Colonic mucosa (tissue), 4 donors: Measurements from ENCODE around the gene CLPTM1L. TPM values are rescaled to one million over a fixed set of nuclear protein-coding genes. Genes with fewer than 3 reads are reported as not detected.
"Not testable (repeated sequence)": the region's sequence is repeated elsewhere in the genome, so short reads cannot be mapped to it uniquely, and the experiment has no call there.

Source experiments
- DNase-seq: peaks from one replicate; pipeline ENCODE4 v3.0.0-alpha.2; 2020
- H3K27ac ChIP-seq: fragments of 200-600 bp; one replicate; pipeline ENCODE4 v1.8.0; 2021
- H3K27me3 ChIP-seq: fragments of 200-600 bp; one replicate; pipeline ENCODE4 v1.8.0; 2021
- H3K36me3 ChIP-seq: fragments of 200-600 bp; one replicate; pipeline ENCODE4 v1.8.0; 2021
- H3K4me1 ChIP-seq: fragments of 200-600 bp; one replicate; pipeline ENCODE4 v1.8.0; 2021; ENCODE audit warnings: mild to moderate bottlenecking
- H3K4me3 ChIP-seq: fragments of 200-600 bp; one replicate; pipeline ENCODE4 v1.8.0; 2021
- H3K9ac ChIP-seq, 2 donors: one replicate each; pipeline ENCODE4 v1.7.0; 2013; ENCODE audit warnings: control low read depth in 2 of 2, low read depth in 2 of 2, low read length in 2 of 2
- H3K9me3 ChIP-seq: fragments of 200-600 bp; one replicate; pipeline ENCODE4 v1.8.0; 2021
- intact Hi-C: fragments of 100-400 bp; cut with DNase I; formaldehyde crosslinking; loops from one replicate; pipeline ENCODE4 v1.14.1; 2022
- total RNA-seq, 2 donors: library from RNA; stranded (reverse); fragmentation: NEBNext Ultra II Directional in 1 of 2; extraction: Animal tissue kit (Norgen Biotek cat#: 25700) in 1 of 2; gene quantifications; one replicate each; pipeline ENCODE4 v1.2.1, GENCODE V29; 2021
- TF ChIP-seq, protein P1 (sequence below): fragments of 200-600 bp; IDR thresholded peaks from one replicate; pipeline ENCODE4 v1.8.0; 2022; ENCODE audit warnings: antibody characterized with exemption, mild to moderate bottlenecking
- donor health status: healthy.
- donor health status: DM: no; HTN: no; CAD: no.
- donor health status: DM: no; HTN: no; CAD: no.

Gene CLPTM1L
- total RNA-seq, 2 donors from 2014 or later, result 80.1 to 138 TPM

DNA sequence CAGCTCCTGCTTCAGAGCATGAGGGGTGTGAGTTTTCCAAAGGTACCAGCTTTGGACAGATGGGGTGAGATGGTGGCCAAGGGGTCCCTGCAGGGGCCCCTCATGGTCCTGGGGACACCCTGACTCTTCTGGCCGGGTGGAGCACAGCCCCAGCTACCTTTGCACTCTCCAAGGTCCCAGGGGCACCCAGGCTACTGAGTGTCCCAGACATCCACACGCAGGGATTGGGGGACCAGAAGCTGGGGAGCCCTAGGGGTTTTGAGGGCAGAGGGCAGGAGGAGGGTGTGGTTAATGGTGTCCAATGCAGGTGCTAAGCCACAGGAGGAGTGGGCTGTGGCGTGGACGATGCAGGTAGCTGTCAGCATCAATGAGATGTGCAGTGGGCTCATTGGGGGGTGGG lies 16.0 kb upstream of the CLPTM1L start:
- H3K27me3 ChIP-seq, result no peaks in the 10 kb centered on the region
- intact Hi-C loops, result no loop called here

DNA sequence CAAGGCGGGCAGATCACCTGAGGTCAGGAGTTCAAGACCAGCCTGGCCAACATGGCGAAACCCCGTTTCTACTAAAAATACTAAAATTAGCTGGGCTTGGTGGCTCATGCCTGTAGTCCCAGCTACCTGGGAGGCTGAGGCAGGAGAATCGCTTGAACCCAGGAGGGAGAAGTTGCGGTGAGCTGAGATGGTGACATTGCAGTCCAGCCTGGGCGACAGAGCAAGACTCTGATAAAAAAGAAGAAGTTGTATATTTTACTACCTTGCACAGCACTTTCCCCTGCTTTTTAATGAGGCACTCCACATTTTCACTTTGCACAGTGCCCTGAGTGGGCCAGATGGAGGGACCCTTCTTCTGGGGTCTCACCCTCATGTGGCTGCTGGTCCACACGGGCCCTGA lies 15.5 kb upstream of the CLPTM1L start:
- H3K36me3 ChIP-seq, H3K27me3 ChIP-seq, intact Hi-C loops, H3K27ac ChIP-seq, H3K9me3 ChIP-seq, H3K4me3 ChIP-seq, H3K4me1 ChIP-seq, H3K9ac ChIP-seq, DNase-seq: not testable (repeated sequence)

More for the DNA sequence above, 16.0 kb upstream of the CLPTM1L start:
- Histone ChIP-seq H3K9me3 (no peaks in the 10 kb centered on the region), H3K36me3 (no peaks in the 10 kb centered on the region), H3K9ac (no peak overlapping the region), H3K27ac (no peak overlapping the region), H3K4me1 (no peaks in the 10 kb centered on the region), H3K4me3 (no peak overlapping the region)
- TF ChIP-seq, protein P1, sequence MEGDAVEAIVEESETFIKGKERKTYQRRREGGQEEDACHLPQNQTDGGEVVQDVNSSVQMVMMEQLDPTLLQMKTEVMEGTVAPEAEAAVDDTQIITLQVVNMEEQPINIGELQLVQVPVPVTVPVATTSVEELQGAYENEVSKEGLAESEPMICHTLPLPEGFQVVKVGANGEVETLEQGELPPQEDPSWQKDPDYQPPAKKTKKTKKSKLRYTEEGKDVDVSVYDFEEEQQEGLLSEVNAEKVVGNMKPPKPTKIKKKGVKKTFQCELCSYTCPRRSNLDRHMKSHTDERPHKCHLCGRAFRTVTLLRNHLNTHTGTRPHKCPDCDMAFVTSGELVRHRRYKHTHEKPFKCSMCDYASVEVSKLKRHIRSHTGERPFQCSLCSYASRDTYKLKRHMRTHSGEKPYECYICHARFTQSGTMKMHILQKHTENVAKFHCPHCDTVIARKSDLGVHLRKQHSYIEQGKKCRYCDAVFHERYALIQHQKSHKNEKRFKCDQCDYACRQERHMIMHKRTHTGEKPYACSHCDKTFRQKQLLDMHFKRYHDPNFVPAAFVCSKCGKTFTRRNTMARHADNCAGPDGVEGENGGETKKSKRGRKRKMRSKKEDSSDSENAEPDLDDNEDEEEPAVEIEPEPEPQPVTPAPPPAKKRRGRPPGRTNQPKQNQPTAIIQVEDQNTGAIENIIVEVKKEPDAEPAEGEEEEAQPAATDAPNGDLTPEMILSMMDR, result no peak
- DNase-seq, result no peak

DNA sequence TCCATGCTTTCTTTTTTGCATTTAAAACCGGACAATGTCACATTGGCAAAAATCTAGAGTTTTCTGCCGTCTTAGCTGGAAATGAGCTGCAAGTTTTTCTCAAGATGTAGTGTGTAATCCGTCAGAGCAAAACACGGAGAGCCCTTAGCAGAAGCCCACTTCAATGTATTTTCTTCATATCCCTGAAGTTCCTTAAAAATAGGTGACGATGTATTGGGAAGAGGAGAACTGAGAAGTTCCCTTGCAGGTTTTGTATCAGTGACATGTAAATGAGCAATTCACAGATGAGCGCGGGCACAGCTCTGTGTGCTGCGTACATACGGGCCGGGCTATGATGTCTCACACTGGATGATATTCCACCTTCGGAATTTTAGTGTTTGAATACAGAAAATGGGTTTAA lies 14.8 kb upstream of the CLPTM1L start:
- TF ChIP-seq, protein P1, result no peak
- Histone ChIP-seq H3K4me1 (no peaks in the 10 kb centered on the region), H3K27me3 (no peaks in the 10 kb centered on the region), H3K36me3 (no peaks in the 10 kb centered on the region), H3K9ac (no peak overlapping the region), H3K9me3 (no peaks in the 10 kb centered on the region), H3K4me3 (no peak overlapping the region), H3K27ac (no peak overlapping the region)
- DNase-seq, result no peak
- intact Hi-C loops, result no loop called here

DNA sequence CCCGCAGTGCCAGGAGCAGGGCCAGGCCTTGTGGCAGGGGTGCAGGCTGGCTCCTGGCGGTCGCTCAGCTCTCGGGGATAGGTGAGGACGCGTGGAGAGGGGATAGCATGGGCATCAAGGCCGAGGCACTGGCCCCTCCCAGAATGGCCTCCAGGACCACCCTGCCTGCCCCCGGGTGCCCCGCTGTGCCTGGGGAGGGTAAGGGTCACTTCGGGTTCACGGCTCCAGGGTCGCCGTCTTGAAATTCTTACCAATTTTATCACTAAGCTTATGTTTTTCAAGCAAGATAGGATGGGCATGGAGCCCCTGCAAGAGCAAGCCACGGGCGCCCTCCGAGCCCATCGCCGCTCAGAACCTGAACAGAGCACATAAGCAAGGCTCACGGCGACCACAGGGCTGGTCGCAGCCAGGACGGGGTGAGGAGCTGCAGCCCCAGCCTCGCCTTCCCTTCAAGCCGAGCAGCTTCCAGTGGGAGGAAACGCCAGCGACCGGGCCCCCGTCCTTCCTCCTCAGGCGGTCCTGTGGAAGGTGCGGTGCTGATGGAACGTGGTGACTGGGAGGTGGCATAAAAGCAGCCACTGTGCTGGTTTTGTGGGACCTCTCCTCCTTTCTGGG lies 14.2 kb upstream of the CLPTM1L start:
- no peak overlapping the region for H3K9ac ChIP-seq

DNA sequence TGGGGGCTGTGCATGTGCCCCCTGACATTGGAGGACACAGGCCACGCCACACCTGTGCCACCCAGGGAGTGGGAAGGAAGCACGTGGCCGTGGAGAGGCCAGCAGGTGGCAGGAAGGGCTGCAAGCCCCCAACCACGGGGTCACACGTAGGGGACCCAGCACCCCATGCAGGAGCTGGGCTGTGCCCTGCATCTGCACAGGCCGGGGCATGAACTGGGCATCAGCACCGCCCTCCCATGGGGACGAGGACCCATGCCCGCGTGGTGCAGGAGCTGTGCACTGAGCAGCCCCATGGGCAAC lies 13.8 kb upstream of the CLPTM1L start:
- Histone ChIP-seq H3K9ac (no peak overlapping the region), H3K4me1 (no peaks in the 10 kb centered on the region), H3K36me3 (no peaks in the 10 kb centered on the region), H3K4me3 (no peak overlapping the region), H3K9me3 (no peaks in the 10 kb centered on the region), H3K27ac (no peak overlapping the region), H3K27me3 (no peaks in the 10 kb centered on the region)
- TF ChIP-seq, protein P1, result no peak
- DNase-seq, result no peak
- intact Hi-C loops, result no loop called here

More for the DNA sequence above, 14.2 kb upstream of the CLPTM1L start:
- DNase-seq, result no peak
- Histone ChIP-seq H3K4me3 (no peak overlapping the region), H3K9me3 (no peaks in the 10 kb centered on the region), H3K4me1 (no peaks in the 10 kb centered on the region), H3K36me3 (no peaks in the 10 kb centered on the region), H3K27ac (no peak overlapping the region), H3K27me3 (no peaks in the 10 kb centered on the region)
- TF ChIP-seq, protein P1, result no peak
- intact Hi-C loops, result no loop called here

DNA sequence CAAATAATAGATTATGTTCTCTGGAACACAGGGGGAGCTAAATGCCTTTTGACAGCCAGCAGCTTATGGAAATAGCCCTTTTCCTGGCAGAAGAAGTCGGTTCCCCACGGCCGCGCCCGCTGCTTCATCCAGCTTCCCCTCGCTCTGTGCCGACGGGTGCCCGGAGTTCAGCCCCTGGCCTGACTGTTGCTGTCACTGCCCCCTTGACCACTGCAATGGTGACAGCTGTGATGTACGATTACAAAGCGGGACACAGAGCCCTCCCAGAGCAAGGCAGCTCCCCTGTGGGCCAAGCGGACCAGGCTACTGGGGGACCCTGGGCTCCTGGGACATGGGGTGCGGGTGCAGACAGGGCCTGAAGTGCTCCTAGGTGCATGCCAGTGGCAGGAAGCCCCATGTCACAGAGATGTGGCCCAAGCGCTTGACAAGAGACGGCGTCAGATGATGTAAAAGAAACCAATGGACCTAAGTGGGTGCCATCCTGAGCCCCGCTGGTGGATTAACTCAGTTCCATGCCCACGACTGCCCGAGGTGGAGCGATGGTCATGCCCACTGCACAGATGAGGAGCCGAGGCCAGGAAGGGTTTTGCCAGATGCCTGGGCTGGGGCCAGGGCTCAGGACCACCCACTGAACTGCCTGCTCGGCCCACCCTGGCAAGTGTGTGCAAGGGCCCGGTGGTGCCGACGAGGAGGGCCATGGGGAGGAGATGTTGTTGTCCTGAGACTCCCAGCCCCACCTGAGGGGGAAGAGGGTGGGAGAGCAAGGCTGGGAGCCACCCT lies 13.2 kb upstream of the CLPTM1L start:
- no peak overlapping the region for H3K9ac ChIP-seq

More for the DNA sequence above, 13.2 kb upstream of the CLPTM1L start:
- Histone ChIP-seq H3K36me3 (no peaks in the 10 kb centered on the region), H3K27ac (no peak overlapping the region), H3K4me3 (no peak overlapping the region), H3K4me1 (no peaks in the 10 kb centered on the region), H3K9me3 (no peaks in the 10 kb centered on the region), H3K27me3 (no peaks in the 10 kb centered on the region)
- DNase-seq, result no peak
- TF ChIP-seq, protein P1, result no peak
- intact Hi-C loops, result no loop called here
